Tibial artery (tissue), 4 donors: ENCODE measurements around the gene SLC9B2.

Source experiments
- DNase-seq, 2 donors: peaks; one replicate each; pipeline ENCODE4 v3.0.0-alpha.2; 2019
- H3K27ac ChIP-seq, 2 donors: fragments of 200-600 bp; sonication (generic) in 1 of 2; 1 replicate in 1 of 2; 2 replicates in 1 of 2; pipeline ENCODE4 v1.5.1; 2018 to 2019; ENCODE audit warnings: mild to moderate bottlenecking in 1 of 2
- H3K27me3 ChIP-seq, 2 donors: fragments of 200-600 bp; sonication (generic) in 1 of 2; one replicate each; pipeline versions ENCODE4 v1.5.1 to v1.6.0; 2016 to 2019
- H3K36me3 ChIP-seq, 3 donors: fragments of 200-600 bp; sonication (generic) in 2 of 3; one replicate each; pipeline ENCODE4 v1.5.1; 2016 to 2019; ENCODE audit warnings: mild to moderate bottlenecking in 2 of 3
- H3K4me1 ChIP-seq, 4 donors: fragments of 200-600 bp; sonication (generic) in 2 of 4; 1 replicate in 3 of 4; 2 replicates in 1 of 4; pipeline ENCODE4 v1.5.1; 2016 to 2019
- H3K4me3 ChIP-seq, 2 donors: fragments of 200-600 bp; sonication (generic) in 1 of 2; 1 replicate in 1 of 2; 2 replicates in 1 of 2; pipeline ENCODE4 v1.5.1; 2018 to 2019; ENCODE audit warnings: mild to moderate bottlenecking in 2 of 2
- H3K9me3 ChIP-seq, 3 donors: fragments of 200-600 bp; sonication (generic) in 1 of 3; one replicate each; pipeline ENCODE4 v1.5.1; 2016 to 2019
- intact Hi-C: fragments of 100-400 bp; cut with DNase I; formaldehyde crosslinking; loops from one replicate; pipeline ENCODE4 v1.15.0; 2023; ENCODE audit warnings: low total_unique reads
- TF ChIP-seq, protein P1 (sequence below), 2 experiments: fragments of 200-600 bp in 1 of 2; fragments of 450-650 bp in 1 of 2; IDR thresholded peaks; one replicate each; pipeline ENCODE4 v1.5.1; 2017 to 2019; ENCODE audit warnings: antibody characterized with exemption in 2 of 2, mild to moderate bottlenecking in 1 of 2, moderate library complexity in 1 of 2

The SLC9B2 gene

DNA sequence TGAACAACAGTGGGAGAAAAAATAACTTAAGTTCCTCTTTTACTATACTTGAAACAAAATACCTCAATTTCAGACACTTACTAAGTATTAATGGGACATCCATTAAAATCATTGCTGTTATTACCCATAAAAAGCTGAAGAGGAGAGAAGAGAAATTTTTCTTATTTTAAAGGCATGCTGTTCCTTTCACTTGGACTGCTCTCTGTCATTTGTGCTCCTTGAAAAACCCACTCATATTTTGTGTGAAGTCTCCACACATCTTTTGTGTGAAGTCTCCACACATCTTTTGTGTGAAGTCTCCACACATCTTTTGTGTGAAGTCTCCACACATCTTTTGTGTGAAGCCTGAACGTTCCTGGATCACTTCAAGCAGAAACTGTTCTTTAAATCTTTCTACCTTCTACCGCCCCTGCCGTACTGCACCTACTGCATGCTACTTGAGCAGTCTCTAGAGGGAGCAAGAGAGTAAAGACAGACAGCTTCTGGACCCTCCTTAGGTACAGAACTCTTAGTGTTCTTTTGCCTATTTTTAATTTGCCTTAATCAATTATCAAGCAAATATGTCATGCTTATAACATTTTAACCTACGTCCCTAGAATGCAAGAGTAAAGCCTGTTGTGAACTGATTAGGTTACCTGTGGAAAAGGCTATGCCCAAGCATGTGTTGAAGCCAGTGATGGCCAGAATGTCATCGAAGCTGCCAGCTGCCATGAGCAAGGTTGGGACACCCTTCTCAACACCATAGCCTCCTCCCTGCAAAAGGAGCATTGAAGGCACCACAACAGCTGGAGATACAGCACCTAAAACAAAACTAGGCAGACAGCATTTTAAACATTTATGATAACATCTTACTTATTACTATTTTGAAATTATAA lies 29.9 kb downstream of the SLC9B2 start:
- TF ChIP-seq, protein P1, sequence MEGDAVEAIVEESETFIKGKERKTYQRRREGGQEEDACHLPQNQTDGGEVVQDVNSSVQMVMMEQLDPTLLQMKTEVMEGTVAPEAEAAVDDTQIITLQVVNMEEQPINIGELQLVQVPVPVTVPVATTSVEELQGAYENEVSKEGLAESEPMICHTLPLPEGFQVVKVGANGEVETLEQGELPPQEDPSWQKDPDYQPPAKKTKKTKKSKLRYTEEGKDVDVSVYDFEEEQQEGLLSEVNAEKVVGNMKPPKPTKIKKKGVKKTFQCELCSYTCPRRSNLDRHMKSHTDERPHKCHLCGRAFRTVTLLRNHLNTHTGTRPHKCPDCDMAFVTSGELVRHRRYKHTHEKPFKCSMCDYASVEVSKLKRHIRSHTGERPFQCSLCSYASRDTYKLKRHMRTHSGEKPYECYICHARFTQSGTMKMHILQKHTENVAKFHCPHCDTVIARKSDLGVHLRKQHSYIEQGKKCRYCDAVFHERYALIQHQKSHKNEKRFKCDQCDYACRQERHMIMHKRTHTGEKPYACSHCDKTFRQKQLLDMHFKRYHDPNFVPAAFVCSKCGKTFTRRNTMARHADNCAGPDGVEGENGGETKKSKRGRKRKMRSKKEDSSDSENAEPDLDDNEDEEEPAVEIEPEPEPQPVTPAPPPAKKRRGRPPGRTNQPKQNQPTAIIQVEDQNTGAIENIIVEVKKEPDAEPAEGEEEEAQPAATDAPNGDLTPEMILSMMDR (IDR thresholded peaks at IDR 0.05), result peak; percentile 38 to 62
- Histone ChIP-seq H3K9me3 (no peaks in the 10 kb centered on the region), H3K4me1 (no peaks in the 10 kb centered on the region), H3K4me3 (no peak overlapping the region), H3K27ac (no peak overlapping the region), H3K36me3 (peaks cover 6 to 43% (median 17%) of the 10 kb centered on the region in 3 donors), H3K27me3 (no peaks in the 10 kb centered on the region)
- DNase-seq, result no peak
- intact Hi-C loops, result loop anchor here (5.0 kb wide), 1 partner anchor 56 kb away; no protein-coding TSS in a partner anchor

DNA sequence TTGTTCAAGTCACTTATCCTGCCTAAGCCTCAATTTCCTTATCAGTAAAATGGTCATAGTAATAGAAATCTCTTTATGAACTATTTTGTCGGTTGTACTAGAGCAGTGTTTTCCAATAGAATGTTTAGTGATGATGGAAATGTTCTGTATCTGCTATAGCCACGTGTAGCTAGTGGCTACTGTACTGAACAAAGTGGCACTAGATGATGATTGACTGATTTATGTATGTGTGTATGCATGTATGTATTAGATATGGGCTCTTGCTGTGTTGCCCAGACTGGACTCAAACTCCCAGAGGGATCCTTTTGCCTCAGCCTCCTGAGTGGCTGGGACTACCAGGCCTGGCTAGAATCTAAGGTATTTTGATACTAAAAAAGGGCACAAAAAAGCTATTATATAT lies 32.4 kb downstream of the SLC9B2 start:
- DNase-seq, result no peak

DNA sequence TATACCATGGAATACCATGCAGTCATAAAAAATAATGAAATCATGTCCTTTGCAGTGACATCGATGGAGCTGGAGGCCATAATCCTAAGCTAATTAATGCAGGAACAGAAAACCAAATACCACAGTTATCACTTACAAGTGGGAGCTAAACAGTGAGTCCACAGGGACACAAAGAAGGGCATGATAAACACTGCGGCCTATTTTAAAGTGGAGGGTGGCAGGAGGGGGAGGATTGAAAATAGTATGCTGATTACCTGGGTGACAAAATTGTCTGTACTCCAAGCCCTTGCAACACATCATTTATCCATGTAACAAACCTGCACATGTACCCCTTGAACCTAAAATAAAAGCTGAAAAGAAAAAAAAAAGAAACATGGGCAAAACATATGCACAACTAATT lies 40.4 kb downstream of the SLC9B2 start:
- no peak overlapping the region for H3K4me3 ChIP-seq
- no peak for DNase-seq
- no peaks in the 10 kb centered on the region for H3K4me1 ChIP-seq
- H3K27me3 ChIP-seq, result no peaks in the 10 kb centered on the region
- H3K27ac ChIP-seq, result no peak overlapping the region
- intact Hi-C loops, result no loop called here
- H3K9me3 ChIP-seq, result no peaks in the 10 kb centered on the region
- TF ChIP-seq, protein P1 (IDR thresholded peaks at IDR 0.05), result no peak
- H3K36me3 ChIP-seq, result peaks cover 5 to 8% (median 7%) of the 10 kb centered on the region in 3 donors

More for the DNA sequence above, 32.4 kb downstream of the SLC9B2 start:
- intact Hi-C loops, result no loop called here
- TF ChIP-seq, protein P1 (IDR thresholded peaks at IDR 0.05), result no peak
- Histone ChIP-seq H3K4me1 (no peaks in the 10 kb centered on the region), H3K27me3 (no peaks in the 10 kb centered on the region), H3K9me3 (no peaks in the 10 kb centered on the region), H3K36me3 (peaks cover 6 to 32% (median 12%) of the 10 kb centered on the region in 3 donors), H3K4me3 (no peak overlapping the region), H3K27ac (no peak overlapping the region)

DNA sequence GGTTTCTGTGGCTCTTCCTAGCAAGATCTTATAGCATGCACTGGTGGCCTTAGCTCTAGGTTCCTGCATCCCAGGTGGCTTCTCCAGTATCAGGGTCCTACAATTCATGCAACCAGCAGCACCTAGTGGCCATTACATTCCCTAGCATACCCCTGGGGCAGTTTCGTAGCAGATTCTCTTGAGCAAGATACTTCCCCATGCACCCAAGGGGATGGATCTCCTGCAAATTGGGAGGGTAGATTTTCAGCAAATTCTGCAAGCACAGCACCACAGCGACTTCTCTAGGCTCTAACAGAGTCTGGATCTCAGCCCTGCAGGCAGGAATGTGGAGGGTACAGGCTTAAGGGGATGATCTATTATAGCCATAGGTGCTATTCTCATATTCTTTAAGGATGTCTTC lies 44.0 kb downstream of the SLC9B2 start:
- Histone ChIP-seq H3K27ac (no peak overlapping the region), H3K36me3 (peaks cover 5 to 8% (median 7%) of the 10 kb centered on the region in 3 donors), H3K4me1 (no peaks in the 10 kb centered on the region), H3K9me3 (no peaks in the 10 kb centered on the region), H3K27me3 (no peaks in the 10 kb centered on the region), H3K4me3 (no peak overlapping the region)
- TF ChIP-seq, protein P1 (IDR thresholded peaks at IDR 0.05), result no peak
- intact Hi-C loops, result no loop called here
- DNase-seq, result no peak

DNA sequence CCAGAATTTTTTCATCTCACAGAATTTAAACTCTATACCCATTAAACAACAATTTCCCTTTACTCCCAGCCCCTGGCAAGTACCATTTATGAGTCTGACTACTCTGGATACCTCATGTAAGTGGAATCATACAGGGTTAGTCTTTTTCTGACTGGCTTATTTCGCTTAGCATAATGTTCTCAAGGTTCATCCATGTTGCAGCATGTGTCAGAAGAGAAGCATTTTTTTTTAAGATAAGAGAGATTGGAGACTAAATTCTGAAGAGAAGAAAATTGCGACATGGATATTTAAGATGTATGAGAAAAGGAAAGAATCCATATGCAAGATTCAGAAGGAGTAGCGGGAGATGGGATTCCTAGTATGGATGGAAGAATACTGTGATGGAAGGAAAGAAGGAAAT lies 45.8 kb downstream of the SLC9B2 start:
- no peaks in the 10 kb centered on the region for H3K27me3 ChIP-seq
- peaks cover 1 to 5% (median 3%) of the 10 kb centered on the region in 3 donors for H3K36me3 ChIP-seq
- H3K4me1 ChIP-seq, result no peaks in the 10 kb centered on the region
- no peak overlapping the region for H3K27ac ChIP-seq
- intact Hi-C loops, result no loop called here
- H3K4me3 ChIP-seq, result no peak overlapping the region
- no peaks in the 10 kb centered on the region for H3K9me3 ChIP-seq
- TF ChIP-seq, protein P1 (IDR thresholded peaks at IDR 0.05), result no peak
- DNase-seq, result no peak
